Neural cell (in vitro differentiated cells): ENCODE measurements around the gene DBH.

Source experiments
- CTCF ChIP-seq: fragments of 450-650 bp; IDR thresholded peaks from 2 replicates; pipeline ENCODE4 v1.5.1; 2014; ENCODE audit warnings: antibody characterized with exemption, mild to moderate bottlenecking, moderate library complexity; ENCODE audit not compliant: poor library complexity, severe bottlenecking
- EP300 ChIP-seq: fragments of 450-650 bp; conservative IDR thresholded peaks from 2 replicates; pipeline ENCODE4 v1.6.1; 2014; ENCODE audit warnings: antibody characterized with exemption, mild to moderate bottlenecking, moderate library complexity; ENCODE audit not compliant: poor library complexity, severe bottlenecking
- EZH2 ChIP-seq: fragments of 200-600, 300-800 bp; shearing (Covaris generic), sonication (generic); IDR thresholded peaks from 2 replicates; pipeline ENCODE4 v1.6.1; 2014; ENCODE audit warnings: antibody characterized with exemption, low read length, borderline replicate concordance, mild to moderate bottlenecking; ENCODE audit not compliant: insufficient read depth, poor library complexity, severe bottlenecking
- MXI1 ChIP-seq: fragments of 450-650 bp; conservative IDR thresholded peaks from 2 replicates; pipeline ENCODE4 v1.6.1; 2014; ENCODE audit warnings: antibody characterized with exemption, mild to moderate bottlenecking; ENCODE audit not compliant: poor library complexity, severe bottlenecking
- POLR2AphosphoS5 ChIP-seq: IDR thresholded peaks from 2 replicates; pipeline ENCODE4 v1.6.1; 2012
- REST ChIP-seq: IDR thresholded peaks from 2 replicates; pipeline ENCODE4 v1.6.1; 2012; ENCODE audit warnings: borderline replicate concordance
- TAF1 ChIP-seq: IDR thresholded peaks from 2 replicates; pipeline ENCODE4 v1.6.1; 2012; ENCODE audit warnings: low read depth

- TF ChIP-seq CTCF: no peak
- no peak for TF ChIP-seq MXI1
- TF ChIP-seq EZH2: no peak
- no peak for TF ChIP-seq REST
- no peak for TF ChIP-seq POLR2AphosphoS5
- TF ChIP-seq TAF1: no peak
- no peak for TF ChIP-seq EP300
Measured at GRCh38 chr9:133686642-133687575, 50.7 kb downstream of the DBH start.
